LNCAP (cell line): ENCODE results near the gene CIDEB.

Experiments
- CTCF ChIP-seq: fragments of 450-650 bp; IDR thresholded peaks from 2 replicates; pipeline ENCODE4 v1.5.1; 2017; ENCODE audit warnings: mild to moderate bottlenecking

Gene CIDEB

GRCh38 chr14:24280797-24281460 lies 26.8 kb downstream of the CIDEB start:
- TF ChIP-seq CTCF = no peak

- peak; percentile 20; the same call in 1 of the 2 replicates for TF ChIP-seq CTCF
Observed at GRCh38 chr14:24279301-24280186, 28.2 kb downstream of the CIDEB start.

- no peak for TF ChIP-seq CTCF
Observed at GRCh38 chr14:24278424-24278823, 29.4 kb downstream of the CIDEB start.

DNA sequence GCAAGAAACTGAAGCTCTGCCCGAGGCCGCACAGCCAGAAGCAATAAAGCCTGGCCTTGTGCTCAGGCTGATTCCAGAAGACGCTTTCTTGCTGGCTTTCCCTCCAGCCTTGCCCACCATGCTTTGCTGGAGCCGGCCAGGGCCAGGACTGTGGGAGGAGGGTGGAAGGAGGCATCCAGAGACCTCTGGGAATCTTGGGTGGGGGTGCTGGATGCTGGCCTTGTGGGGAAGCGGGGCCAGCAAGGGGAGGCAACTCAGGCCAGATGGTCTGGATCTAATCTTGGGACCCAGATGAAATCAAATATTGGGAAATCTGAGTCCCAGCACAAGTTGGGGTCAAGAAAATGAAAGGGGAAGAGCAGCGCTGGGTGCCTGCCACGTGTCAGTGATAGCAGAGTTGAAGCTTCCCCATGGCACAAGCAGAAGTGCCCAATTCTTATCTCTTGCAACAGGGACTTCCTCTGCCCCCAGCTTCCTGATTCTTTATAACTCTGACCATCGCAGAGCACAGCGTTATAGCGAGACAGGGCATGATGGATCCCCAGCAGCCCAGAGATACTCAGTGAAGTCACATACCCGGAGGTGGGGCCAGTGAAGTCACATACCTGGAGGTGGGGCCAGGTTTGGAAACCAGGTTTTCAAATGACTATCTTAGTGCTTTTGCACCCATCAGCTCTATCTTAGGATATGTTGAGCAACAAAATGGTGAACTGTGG lies 30.0 kb downstream of the CIDEB start:
- TF ChIP-seq CTCF = no peak

DNA sequence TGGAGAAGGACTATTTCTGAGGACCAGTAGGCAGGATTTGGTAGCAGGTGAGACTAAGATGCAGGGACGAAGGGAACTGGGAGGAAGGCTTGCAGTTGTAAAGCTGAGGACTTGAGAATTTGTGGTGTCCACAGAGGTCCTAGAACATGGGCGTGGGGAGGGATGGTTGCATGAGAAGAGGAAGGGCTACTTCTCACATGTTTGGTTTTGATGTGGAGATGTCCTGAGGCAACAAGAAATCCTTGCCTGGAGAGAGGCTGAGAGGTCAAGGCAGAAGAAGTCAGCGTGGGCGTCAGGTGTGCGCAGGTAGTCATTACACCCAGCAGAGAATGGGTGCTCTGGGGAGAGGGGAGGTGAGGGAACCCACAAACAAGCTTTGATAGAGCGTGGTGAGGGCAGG lies 30.7 kb downstream of the CIDEB start:
- no peak for TF ChIP-seq CTCF

- no peak for TF ChIP-seq CTCF
Observed at GRCh38 chr14:24274101-24274543, 33.7 kb downstream of the CIDEB start.

DNA sequence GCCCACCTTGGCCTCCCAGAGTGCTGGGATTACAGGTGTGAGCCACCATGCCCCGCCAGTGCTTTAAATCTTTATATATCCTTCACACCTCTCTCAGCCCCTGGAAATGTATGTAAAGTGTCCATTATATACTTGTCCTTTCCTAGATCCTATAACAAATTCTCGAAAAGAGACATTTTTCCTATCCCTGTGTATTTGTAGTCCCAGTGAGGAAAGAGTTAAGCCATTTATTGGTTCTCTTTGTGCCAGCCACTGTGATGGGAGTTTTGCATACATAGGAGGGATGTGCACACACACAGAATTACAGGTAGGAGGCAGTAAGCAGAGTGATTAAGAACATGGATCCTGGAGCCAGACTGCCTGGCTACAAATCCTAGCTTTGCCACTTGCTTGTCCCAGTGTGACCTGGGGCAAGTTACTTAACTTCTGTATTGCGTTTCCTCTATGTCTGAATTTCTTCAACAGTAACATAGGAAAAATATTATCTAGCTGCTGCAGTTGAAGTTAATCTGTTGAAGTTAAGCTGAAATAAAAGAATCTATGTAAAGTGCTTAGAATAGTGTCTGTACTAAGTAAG lies 34.3 kb downstream of the CIDEB start:
- TF ChIP-seq CTCF = peak; percentile 32; the same call in 1 of the 2 replicates
